H1 (cell line): Measurements from ENCODE around the gene IFT172. TPM values are rescaled to one million over a fixed set of nuclear protein-coding genes. Genes with fewer than 3 reads are reported as not detected.

Experiments
- CREB1 ChIP-seq: IDR thresholded peaks from 2 replicates; pipeline ENCODE4 v1.6.1; 2012; ENCODE audit warnings: inconsistent platforms
- FOSL1 ChIP-seq: IDR thresholded peaks from 2 replicates; pipeline ENCODE4 v1.6.1; 2011; ENCODE audit warnings: mild to moderate bottlenecking, low read depth, low read length, moderate library complexity; ENCODE audit not compliant: insufficient read depth
- NANOG ChIP-seq: IDR thresholded peaks from 2 replicates; pipeline ENCODE4 v1.6.1; 2011; ENCODE audit warnings: low read length, low read depth, mild to moderate bottlenecking, inconsistent platforms; ENCODE audit not compliant: insufficient read depth, poor library complexity, severe bottlenecking
- SAP30 ChIP-seq: fragments of 300-600 bp; sonication (generic); IDR thresholded peaks from 2 replicates; pipeline ENCODE4 v1.7.1; 2012; ENCODE audit warnings: low read length, moderate library complexity, mild to moderate bottlenecking, inconsistent platforms; ENCODE audit not compliant: insufficient read depth, insufficient replicate concordance
- SIRT6 ChIP-seq: IDR thresholded peaks from one replicate; pipeline ENCODE4 v1.7.1; 2012; ENCODE audit warnings: low read length, inconsistent platforms
- polyA plus RNA-seq, 7 experiments: library from polyadenylated mRNA; depleted of rRNA in 3 of 7; stranded (reverse) in 5 of 7; unstranded in 2 of 7; fragments of >200 nt in 5 of 7; fragments of 200-250 nt in 2 of 7; gene quantifications; 1 replicate in 5 of 7; 2 replicates in 1 of 7; 4 replicates in 1 of 7; pipeline versions ENCODE4 v1.2.1 to v1.2.3, GENCODE V29; 2011 to 2013; ENCODE audit warnings: missing spikeins in 2 of 7, mixed read lengths in 2 of 7
- total RNA-seq: library from RNA; stranded (reverse); fragmentation: NEBNext Ultra II Directional; extraction: Animal tissue kit (Norgen Biotek cat#: 25700); gene quantifications from 2 replicates; pipeline ENCODE4 v1.2.1, GENCODE V29; 2021

The IFT172 gene
- total and polyA plus RNA-seq, 2 of the 8 experiments (the other 6 are each of a cell fraction or from before 2014, with no cell fraction given): 13.5 to 14.0 TPM

DNA sequence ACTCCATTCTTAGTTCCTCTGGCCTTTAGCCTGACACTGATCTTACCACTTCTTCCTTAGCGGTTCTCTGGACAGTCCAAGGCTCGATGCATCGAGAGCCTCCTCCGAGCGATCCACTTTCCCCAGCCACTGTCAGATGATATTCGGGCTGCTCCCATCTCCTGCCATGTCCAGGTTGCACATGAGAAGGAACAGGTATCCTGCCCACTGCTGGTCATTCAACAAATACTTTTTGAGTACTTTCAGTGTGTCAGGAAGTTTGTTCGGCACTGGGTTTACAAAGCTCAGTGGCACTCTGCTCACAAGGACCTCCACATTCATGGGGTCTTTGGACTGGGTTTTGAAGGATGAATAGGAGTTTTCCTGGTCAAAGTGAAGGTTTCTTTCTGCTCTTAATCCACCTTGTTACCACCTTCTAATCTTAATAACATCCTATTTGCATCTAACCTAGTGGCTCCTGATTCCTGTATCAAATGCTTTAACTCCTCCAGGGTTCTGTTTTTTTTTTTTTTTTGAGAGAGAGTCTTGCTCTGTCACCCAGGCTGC, 32.9 kb upstream of the IFT172 start (continued):
- TF ChIP-seq CREB1: no peak
- TF ChIP-seq SIRT6: no peak
- TF ChIP-seq NANOG: no peak
- TF ChIP-seq SAP30: no peak
- no peak for TF ChIP-seq FOSL1
